NCI-H526 (cell line): ENCODE data around the gene DCUN1D1.
"Not testable (repeated sequence)": the region's sequence is repeated elsewhere in the genome, so short reads cannot be mapped to it uniquely, and the experiment has no call there.

Experiments used
- DNase-seq, 2 experiments: peaks; one replicate each; lab custom pipeline; 2025; lab: John Stamatoyannopoulos, UW

DCUN1D1 gene

GRCh38 chr3:182980204-182981037, at the start of gene DCUN1D1:
Gene DCUN1D1, minus strand, starts transcription at chr3:182980538. Its CDS starts 49 bp downstream, at chr3:182980489.
- peak; percentile 33 to 89 for DNase-seq

- no peak for DNase-seq
Observed at GRCh38 chr3:183028416-183028815, 48.1 kb upstream of the DCUN1D1 start.

DNA sequence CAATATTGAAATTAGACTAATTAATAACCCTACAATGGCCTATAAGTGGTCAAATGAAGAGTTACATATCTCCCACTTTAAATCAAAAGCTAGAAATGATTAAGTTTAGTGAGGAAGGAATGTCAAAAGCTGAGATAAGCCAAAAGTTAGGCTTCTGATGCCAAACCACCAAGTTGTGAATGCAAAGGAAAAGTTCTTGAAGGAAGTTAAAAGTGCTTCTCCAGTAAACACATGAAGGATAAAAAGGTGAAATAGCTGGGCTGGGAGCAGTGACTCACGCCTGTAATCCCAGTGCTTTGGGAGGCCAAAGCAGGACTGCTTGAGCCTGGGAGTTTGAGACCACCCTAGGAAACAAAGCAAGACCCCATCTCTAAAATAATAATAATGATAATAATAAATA, 46.9 kb upstream of the DCUN1D1 start:
- no peak for DNase-seq

- DNase-seq = no peak
Observed at GRCh38 chr3:183022936-183023516, 42.7 kb upstream of the DCUN1D1 start.

DNA sequence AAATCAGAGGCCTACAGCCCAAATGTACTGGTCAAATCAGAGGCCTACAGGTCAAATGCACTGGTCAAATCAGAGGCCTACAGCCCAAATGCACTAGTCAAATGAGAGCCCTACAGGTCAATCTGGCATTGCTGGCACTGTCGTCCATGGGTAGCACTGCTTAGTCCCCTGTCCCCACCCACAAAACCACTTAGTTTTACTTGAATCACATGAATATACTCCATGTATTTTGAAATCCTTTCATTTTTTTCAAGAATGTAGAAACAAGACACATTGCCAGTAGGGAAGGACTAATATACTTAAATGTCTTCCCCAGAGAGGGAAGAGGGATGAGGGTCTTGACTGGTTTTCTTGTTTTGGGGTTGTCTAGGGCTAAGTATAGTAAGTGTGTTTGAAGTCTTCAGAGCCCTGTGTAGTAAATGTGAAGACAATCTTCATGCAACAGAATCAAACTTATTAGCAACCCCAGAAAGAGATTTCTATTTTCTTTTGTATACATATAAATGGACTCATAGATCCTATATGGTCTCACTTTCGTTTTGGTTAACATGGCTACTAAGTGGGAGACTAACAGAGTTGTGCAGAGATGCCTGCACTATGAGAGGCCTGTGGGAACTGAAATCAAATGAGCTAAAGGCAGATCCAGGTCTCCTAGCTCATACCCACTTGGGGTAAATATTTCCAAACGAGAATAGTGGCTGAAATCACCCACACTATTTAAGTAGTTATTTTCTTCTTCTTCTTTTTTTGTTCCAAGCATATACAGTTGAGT, 38.3 kb upstream of the DCUN1D1 start:
- DNase-seq = no peak

- DNase-seq = no peak
Observed at GRCh38 chr3:183015185-183015584, 34.8 kb upstream of the DCUN1D1 start.

DNA sequence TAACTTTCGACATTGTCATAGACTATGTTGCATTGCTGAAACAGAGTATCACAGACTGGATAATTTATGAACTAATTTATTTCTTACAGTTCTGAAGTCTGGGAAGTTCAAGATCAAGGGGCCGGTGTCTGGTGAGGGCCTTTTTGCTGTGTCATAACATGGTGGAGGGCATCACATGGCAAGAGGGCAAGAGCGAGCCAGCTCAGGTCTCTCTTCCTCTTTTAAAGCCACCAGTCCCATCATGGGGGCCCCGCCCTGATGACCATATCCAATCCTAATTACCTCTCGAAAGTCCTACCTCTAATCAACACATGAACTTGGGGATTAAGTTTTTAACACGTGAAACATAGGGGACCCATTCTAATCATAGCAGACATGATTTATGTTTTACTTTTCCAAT, 33.5 kb upstream of the DCUN1D1 start:
- DNase-seq = no peak

- DNase-seq = no peak
Observed at GRCh38 chr3:183013074-183013473, 32.7 kb upstream of the DCUN1D1 start.

DNA sequence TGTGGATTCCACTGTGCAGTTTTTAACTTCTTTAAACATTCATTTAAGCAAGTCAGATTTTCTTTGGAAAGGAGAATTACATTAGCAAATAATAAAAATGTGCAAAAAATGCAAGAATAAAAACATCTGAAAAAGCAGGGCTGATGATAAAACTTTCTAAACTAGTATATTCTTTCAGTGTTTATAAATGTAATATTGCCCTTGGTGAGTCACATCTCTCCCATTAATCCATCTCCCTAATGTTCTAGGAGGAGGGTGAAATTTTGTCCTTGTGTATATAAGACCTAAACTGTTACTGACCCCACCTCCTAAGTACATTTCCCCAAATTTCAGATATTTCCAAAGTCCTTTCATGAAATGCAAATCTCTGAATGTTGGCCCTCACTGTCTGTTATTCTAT, 28.5 kb upstream of the DCUN1D1 start:
- no peak for DNase-seq

DNA sequence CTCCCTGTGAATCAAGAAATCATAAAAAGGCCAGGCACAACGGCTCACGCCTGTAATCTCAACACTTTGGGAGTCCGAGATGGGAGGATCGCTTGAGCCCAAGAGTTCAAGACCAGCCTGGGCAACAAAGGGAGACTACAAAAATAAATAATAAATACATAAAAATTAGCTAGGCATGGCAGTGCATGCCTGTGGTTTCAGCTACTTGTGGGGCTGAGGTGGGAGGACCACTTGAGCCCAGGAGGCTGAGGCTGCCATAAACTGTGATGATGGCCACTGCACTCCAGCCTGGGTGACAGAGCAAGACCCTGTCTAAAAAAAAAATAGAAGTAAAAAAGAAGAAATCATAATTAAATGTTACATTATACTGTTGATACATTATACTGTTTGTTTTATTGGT, 28.0 kb upstream of the DCUN1D1 start:
- no peak for DNase-seq

GRCh38 chr3:183006396-183007002, 26.2 kb upstream of the DCUN1D1 start:
- peak in 1 of 2 experiments; percentile 32 for DNase-seq

GRCh38 chr3:182999767-183000166, 19.4 kb upstream of the DCUN1D1 start:
- DNase-seq = no peak

- not testable (repeated sequence) for DNase-seq
Observed at GRCh38 chr3:182993486-182994201, 13.3 kb upstream of the DCUN1D1 start.

DNA sequence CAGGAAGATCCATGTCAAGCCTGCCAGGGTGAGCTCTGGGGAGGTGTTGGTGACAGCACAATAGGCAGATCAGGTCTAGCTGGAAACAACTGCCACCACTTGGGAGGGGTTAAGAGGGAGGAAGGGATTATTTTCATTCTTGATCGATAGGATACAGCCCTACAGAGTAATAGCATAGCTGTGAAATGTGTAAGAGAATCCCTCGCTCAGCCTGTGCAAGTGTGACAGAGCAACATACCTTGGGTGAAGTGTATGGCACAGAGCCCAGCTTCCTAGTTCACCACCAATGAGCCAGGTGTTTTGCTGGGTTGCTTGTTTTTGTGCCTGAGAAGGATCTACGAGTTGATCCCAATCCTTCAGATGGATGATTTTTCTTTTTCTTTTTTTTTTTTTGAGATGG, 9.2 kb upstream of the DCUN1D1 start:
- DNase-seq = no peak

GRCh38 chr3:182986021-182986420, 5.7 kb upstream of the DCUN1D1 start:
- DNase-seq = no peak

- DNase-seq = no peak
Observed at GRCh38 chr3:182983876-182984275, 3.5 kb upstream of the DCUN1D1 start.

DNA sequence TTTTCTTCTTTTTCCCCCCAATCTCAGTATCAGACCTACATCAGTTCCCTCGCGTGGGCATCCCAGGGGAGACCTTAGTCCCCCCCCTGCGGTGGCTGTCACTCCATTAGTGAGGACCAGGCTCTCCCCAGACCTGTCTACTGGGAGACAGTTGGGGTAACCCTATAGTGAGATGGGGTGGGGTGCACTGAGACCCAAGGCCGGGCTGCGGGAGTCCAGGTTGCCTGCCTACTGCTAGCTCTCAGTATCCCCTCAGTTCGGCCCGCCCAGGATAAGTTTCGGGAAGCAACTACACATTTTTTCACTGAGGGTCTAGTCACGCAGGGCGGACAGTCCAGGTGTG, 671 bp upstream of the DCUN1D1 start:
- no peak for DNase-seq

- peak in 1 of 2 experiments; percentile 68 for DNase-seq
Observed at GRCh38 chr3:182979674-182980191, 605 bp downstream of the DCUN1D1 start.

DNA sequence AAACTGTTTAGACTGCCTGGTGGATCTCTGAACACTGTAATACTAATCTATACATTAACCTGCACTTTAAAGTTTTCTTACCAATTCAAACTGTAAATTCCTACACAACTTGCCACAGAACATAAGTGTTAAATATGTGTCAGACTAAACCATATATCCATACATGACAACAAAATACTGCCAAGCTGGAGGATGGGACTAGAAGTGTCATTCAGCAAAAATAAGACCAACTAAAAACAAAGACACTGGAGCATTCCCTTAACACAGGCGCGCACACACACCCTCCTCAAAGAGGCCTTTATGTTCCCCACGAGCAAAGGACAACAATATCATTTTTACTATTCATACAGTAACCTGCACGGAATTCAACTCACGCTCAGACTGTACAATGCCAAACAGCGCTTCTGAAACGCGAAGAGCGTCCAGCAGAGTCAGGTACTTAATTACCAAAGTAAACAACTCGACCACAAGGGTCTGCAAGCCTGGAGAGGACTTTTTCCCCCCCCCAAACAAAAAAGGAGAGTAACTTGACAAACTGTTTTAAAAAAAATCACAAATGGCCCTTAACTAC, 1.1 kb downstream of the DCUN1D1 start:
- DNase-seq = peak in 1 of 2 experiments; percentile 49

DNA sequence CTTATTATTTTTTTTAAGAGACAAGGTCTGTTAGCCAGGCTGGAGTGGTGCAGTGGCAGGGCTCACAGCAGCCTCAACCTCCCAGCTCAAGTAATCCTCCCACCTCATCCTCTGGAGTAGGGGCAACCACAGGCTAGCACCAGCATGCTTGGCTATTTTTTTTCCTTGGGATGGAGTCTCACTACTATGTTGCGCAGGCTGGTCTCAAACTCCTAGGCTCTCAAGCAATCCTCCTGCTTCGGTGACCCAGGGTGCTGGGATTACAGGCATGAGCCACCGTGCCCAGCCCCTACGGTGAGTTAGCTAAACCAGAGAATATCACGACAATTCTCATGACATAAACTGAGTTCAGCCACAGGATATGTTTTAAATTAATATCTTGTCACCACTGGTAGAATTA, 2.0 kb downstream of the DCUN1D1 start:
- DNase-seq = no peak

DNA sequence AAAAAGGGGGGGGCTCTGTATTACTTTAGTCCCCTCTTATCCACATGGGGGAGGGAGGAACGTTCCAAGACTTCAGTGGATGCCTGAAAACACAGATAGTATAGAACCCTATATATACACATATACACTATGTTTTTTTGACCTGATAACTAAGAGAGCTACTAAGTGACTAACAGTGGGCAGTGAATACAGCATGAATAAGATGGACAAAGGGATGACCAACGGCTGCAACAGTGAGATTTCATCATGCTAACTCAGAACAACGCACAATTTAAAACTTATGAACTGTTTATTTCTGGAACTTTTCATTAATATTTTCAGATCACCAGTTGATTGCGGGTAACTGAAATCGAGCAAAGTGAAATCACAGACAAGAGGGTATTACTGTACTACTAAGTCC, 7.3 kb downstream of the DCUN1D1 start:
- DNase-seq = no peak
